HUES48 (cell line): Measurements from ENCODE around the gene MAPKAP1.
A peak's percentile ranks its signal among the peaks of the same experiment; 100 is the strongest.

Experiments used
- H3K27ac ChIP-seq: one replicate; pipeline ENCODE4 v1.7.0; 2013; ENCODE audit warnings: low read depth, low read length, inconsistent platforms
- H3K27me3 ChIP-seq: 2 replicates; pipeline ENCODE4 v1.6.1; 2013; ENCODE audit warnings: mild to moderate bottlenecking, low read length; ENCODE audit not compliant: control insufficient read depth, insufficient read depth
- H3K36me3 ChIP-seq: 2 replicates; pipeline ENCODE4 v1.6.1; 2013; ENCODE audit warnings: low read length; ENCODE audit not compliant: control insufficient read depth, insufficient read depth
- H3K4me1 ChIP-seq: 2 replicates; pipeline ENCODE4 v1.6.1; 2013; ENCODE audit warnings: mild to moderate bottlenecking, low read length; ENCODE audit not compliant: control insufficient read depth, insufficient read depth
- H3K4me3 ChIP-seq: 2 replicates; pipeline ENCODE4 v1.5.1; 2013; ENCODE audit warnings: mild to moderate bottlenecking, low read depth, low read length
- H3K9ac ChIP-seq: 2 replicates; pipeline ENCODE4 v1.6.1; 2013; ENCODE audit warnings: mild to moderate bottlenecking, low read depth, low read length, moderate library complexity
- H3K9me3 ChIP-seq: 2 replicates; pipeline ENCODE4 v1.6.1; 2013; ENCODE audit warnings: low read length; ENCODE audit not compliant: control insufficient read depth, insufficient read depth

Gene MAPKAP1

DNA sequence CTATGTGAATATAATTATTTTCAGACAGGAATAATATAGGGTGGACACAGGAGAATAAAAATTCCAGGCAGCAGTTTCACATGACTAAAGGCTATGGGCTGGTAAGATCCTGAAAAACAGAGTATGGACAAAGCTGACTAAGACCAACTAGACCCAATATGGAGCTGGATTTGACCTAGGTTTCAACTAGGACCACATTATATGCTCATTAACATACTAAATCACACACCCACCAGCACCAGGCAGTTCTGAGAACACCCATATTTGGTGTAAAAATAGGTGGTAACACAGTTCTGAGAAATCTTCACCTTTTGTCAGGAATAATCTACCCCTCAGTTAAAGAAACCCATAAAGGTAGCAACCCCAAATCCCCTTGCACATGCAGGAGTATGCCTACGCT is 64.7 kb downstream of the MAPKAP1 start:
- H3K4me1 ChIP-seq, result peaks cover 9% of the 10 kb centered on the region

DNA sequence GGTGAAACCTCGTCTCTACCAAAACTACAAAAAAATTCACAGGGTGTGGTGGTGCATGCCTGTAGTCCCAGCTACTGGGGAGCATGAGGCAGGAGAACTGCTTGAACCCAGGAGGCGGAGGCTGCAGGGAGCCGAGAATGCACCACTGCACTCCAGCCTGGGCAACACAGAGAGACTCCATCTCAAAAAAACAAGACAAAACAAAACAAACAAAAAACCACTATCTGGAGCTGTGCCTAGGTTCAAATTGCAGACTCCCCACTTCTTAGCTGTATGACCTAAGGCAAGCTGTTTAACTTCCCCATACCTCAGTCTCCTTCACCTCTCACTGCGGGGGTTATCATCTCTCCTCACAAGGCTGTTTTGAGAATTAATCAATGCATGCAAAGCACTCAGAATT is 68.0 kb downstream of the MAPKAP1 start:
- Histone ChIP-seq H3K9me3 (no peaks in the 10 kb centered on the region), H3K27ac (no peak overlapping the region), H3K36me3 (no peaks in the 10 kb centered on the region), H3K4me1 (peaks cover 7% of the 10 kb centered on the region), H3K27me3 (no peaks in the 10 kb centered on the region), H3K4me3 (no peak overlapping the region), H3K9ac (no peak overlapping the region)

More for the DNA sequence above, 64.7 kb downstream of the MAPKAP1 start:
- no peak overlapping the region for H3K27ac ChIP-seq
- no peak overlapping the region for H3K9ac ChIP-seq
- H3K9me3 ChIP-seq, result no peaks in the 10 kb centered on the region
- no peaks in the 10 kb centered on the region for H3K27me3 ChIP-seq
- 0 out of 2 replicates have a peak, but pooled peaks cover under 1% of the 10 kb centered on the region for H3K36me3 ChIP-seq
- no peak overlapping the region for H3K4me3 ChIP-seq

DNA sequence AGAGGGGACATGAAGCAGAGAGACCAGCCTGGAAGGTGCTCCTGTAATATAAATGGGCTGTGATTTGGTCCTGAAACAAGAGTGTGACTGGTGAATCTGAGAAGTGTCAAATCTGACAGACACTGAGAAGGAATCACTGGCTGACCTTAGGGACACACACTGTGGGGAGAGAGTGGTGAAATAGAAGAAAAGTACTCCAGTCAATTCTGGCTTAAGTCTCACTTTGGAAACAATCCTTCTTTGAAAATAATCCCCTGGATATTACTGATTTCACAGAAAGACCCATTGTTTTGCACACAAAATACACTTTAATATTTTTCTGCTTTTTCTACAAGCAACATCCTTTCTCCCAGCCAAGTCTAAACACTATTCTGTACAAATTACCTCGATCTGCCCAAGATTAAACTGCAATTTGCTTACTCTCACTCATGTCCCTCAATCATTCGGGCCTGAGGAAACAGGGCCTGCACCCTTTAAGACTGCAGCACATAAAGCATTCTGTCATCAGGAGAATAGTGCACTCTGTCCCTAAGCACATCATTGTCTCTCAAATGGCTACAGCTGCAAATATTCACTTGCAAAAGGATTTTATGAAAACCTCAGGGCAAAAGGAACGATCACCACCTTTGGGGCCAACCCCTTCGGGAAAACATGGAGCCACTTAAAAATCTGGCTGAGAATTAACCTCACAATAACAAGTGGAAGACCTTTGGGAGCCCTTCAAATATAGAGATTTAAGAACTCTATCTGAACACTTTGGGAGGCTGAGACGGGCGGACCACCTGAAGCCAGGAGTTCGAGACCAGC is 68.6 kb downstream of the MAPKAP1 start:
- peaks cover 13% of the 10 kb centered on the region for H3K4me1 ChIP-seq

DNA sequence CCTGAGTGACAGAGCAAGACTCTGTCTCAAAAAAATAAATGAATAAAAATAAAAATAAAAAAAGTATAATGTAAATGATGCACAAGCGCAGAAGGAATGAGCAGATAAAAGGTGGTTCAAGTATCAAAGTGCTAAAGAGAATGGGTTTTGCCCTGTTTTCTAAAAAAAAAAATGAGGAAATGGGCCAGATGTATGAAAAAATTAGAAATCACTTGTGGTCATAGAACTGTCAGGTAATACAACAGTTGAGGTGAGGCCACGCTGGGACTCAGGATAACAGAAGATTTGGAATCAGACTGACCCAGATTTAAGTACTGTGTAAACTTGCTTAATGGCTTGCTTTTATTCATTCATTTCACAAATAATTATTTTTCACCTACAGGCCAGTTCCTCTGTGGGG is 69.8 kb downstream of the MAPKAP1 start:
- no peak overlapping the region for H3K27ac ChIP-seq
- H3K4me1 ChIP-seq, result peaks cover 25% of the 10 kb centered on the region
- no peak overlapping the region for H3K4me3 ChIP-seq
- H3K27me3 ChIP-seq, result no peaks in the 10 kb centered on the region
- no peak overlapping the region for H3K9ac ChIP-seq
- no peaks in the 10 kb centered on the region for H3K36me3 ChIP-seq
- H3K9me3 ChIP-seq, result no peaks in the 10 kb centered on the region

More for the DNA sequence above, 68.6 kb downstream of the MAPKAP1 start:
- Histone ChIP-seq H3K4me3 (no peak overlapping the region), H3K27me3 (no peaks in the 10 kb centered on the region), H3K9ac (no peak overlapping the region), H3K9me3 (no peaks in the 10 kb centered on the region), H3K36me3 (no peaks in the 10 kb centered on the region), H3K27ac (no peak overlapping the region)

DNA sequence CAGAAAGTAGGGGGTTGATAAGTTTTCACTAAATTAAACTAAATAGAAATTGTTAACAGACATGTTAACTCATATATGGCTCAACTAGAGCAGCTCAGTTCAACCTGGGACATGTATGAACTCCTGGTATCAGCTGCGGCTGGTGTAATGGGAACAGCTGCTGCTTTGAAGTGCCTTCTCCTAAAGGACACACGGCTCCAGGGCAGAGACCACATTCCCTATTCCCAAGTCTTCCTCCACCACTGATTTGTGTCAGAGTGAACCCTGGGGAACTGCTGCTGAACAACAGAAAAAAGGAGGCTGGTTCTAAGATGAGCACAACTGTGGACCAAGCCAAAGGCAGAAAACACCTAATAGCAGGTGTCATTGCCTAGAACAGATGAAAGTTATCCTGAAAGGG is 71.1 kb downstream of the MAPKAP1 start:
- Histone ChIP-seq H3K4me1 (peaks cover 27% of the 10 kb centered on the region), H3K27ac (no peak overlapping the region), H3K36me3 (no peaks in the 10 kb centered on the region), H3K9me3 (no peaks in the 10 kb centered on the region), H3K4me3 (no peak overlapping the region), H3K9ac (no peak overlapping the region), H3K27me3 (no peaks in the 10 kb centered on the region)

DNA sequence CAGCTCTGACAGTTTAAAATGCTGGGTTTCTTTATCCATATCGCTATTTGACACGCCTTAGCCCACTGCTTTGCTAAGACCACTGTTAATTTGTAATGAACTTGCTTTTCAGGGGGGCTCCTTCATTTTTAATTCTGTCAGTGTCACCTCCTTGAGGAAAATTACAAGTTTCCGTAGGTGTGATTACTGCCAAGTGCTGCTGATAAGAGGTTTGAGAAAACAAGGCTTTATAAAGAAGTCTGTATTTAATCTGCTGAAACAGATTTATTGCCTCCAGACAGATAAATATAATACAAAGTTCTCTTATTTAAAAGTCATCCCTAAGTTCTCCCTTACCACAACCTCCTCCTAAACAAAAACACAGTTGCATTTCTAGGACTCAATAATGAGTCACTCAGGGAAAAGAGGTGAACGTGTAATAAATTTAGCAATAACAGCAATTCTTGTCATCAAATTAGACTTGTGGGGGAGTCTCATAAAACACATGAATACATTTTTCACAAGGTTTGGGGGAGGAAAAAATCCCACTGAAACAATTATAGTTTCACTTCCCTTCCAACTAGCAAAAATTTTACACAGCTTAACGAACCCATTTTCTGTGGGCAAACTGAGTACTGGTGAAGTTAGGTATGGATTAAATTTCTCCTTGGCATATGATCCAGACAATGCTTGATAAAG is 72.8 kb downstream of the MAPKAP1 start:
- Histone ChIP-seq H3K4me3 (no peak overlapping the region), H3K4me1 (peaks cover 27% of the 10 kb centered on the region), H3K27ac (no peak overlapping the region), H3K36me3 (no peaks in the 10 kb centered on the region), H3K9me3 (no peaks in the 10 kb centered on the region), H3K27me3 (no peaks in the 10 kb centered on the region), H3K9ac (no peak overlapping the region)

DNA sequence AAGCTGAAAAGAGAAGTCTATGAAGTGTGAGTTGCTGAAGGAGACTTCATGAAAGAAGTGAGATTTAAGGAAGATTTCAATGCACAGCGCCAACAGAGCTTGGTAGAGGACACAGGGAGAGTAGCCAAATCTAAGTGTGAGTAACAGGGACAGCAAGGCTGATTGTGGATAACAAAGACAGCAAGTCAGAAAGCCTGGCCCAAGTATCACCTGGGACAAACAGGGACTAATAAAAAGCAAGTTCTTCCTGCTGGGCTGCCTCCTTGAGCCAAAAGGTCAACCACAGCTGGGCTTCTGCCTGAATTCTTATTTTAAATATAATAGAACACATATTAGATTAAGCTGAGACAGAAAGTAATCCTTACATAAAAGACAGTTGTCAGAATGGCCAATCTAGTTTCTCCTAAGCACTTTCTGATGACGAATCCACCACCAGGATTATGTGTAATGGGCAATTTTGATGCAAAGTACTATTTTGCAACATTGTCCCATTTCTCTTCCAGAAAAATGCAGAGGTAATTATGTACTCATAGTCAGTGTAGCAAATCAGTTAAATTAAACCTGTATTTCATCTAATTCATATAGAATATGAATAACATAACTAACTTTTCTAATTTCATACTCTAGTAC is 73.8 kb downstream of the MAPKAP1 start:
- Histone ChIP-seq H3K9me3 (no peaks in the 10 kb centered on the region), H3K27ac (peak overlapping the region; percentile 59), H3K4me1 (peaks cover 27% of the 10 kb centered on the region), H3K4me3 (no peak overlapping the region), H3K27me3 (no peaks in the 10 kb centered on the region), H3K36me3 (no peaks in the 10 kb centered on the region), H3K9ac (no peak overlapping the region)

DNA sequence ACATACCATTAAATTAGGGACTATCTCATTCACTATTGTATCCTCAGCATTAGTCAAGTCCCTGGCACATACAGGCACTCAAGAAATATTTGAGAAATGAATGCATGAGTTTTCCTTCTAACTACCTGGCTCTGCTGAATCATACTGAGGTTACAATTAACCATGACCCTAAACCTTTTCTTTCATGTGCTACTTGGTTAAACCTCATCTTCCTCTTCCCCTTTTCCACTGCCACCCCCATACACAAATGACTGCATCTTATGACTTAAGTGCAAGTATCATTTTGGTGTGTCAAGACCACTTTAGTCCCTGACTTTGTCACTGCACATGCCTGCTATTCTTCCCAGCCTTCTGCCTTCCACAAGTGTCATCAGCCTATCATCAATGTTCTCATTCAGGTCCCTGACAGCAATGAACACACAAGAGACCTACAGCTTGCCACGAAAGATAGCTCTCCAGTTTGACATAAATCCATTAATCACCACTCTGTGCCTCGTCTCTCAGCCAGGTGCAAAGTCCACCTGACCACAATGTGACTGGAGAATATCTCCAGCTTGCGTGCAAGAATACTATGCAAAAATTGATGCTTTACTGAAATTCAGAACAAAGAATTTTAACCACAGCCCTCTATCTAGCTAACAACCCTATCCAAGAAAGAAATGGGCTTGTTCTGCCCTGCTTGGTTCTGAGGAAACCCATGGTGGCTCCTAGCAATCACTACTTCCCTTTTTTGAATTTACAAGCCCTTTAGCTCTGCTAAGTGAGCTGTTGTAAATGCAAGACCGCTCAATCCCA is 74.5 kb downstream of the MAPKAP1 start:
- no peaks in the 10 kb centered on the region for H3K36me3 ChIP-seq
- no peak overlapping the region for H3K4me3 ChIP-seq
- H3K27me3 ChIP-seq, result no peaks in the 10 kb centered on the region
- H3K9ac ChIP-seq, result no peak overlapping the region
- peaks cover 27% of the 10 kb centered on the region for H3K4me1 ChIP-seq
- H3K27ac ChIP-seq, result peak overlapping the region; percentile 59
- no peaks in the 10 kb centered on the region for H3K9me3 ChIP-seq

DNA sequence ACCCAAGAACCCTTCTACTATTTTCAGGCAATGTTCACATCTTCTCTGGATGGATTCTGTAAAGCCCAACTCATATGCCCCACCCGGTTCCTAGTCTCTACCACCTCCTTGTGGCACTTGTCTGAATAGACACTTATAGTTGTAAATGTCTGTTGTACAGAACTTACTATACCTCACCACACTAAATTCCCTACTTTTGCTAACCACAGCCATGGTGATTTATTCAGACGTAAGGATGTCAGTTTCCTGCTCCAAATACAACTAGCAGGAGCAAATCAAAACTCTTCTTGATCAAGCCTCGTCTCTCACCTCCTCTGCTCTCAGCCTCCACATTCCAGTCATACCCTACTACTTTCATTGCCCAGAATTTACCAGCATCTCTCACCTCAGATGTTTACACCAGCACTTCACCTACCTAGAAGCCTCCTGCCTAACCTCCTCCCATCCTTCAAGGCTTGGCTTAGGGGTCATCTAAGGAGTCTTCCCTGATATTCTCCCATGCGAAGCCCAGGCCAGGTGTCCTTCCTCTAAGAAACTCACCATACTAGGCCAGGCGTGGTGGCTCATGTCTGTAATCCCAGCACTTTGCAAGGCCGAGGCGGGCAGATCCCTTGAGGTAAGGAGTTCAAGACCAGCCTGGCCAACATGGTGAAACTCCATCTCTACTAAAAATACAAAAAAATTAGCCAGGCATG is 75.5 kb downstream of the MAPKAP1 start:
- Histone ChIP-seq H3K9me3 (no peaks in the 10 kb centered on the region), H3K9ac (no peak overlapping the region), H3K4me3 (no peak overlapping the region), H3K36me3 (no peaks in the 10 kb centered on the region), H3K27ac (no peak overlapping the region), H3K4me1 (peaks cover 29% of the 10 kb centered on the region), H3K27me3 (no peaks in the 10 kb centered on the region)

DNA sequence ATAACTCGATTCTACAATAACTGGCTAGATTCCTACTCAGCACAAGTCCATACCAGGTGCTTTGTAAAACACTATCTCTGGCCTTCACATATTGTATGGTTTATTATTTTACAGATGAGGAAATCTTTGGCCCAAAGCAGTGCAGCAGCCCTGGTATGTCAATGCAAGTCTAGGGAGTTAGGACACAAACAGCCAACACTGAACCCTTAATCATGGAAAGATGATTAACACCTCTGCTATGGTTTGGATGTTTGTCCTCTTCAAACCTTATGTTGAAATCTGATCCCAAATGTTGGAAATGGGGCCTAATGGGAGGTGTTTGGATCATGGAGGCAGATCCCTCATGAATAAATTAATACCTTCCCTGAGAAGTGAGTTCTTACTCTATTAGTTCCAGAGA is 76.6 kb downstream of the MAPKAP1 start:
- H3K9me3 ChIP-seq, result no peaks in the 10 kb centered on the region
- no peak overlapping the region for H3K9ac ChIP-seq
- no peak overlapping the region for H3K4me3 ChIP-seq
- no peaks in the 10 kb centered on the region for H3K36me3 ChIP-seq
- no peaks in the 10 kb centered on the region for H3K27me3 ChIP-seq
- H3K4me1 ChIP-seq, result peaks cover 29% of the 10 kb centered on the region
- H3K27ac ChIP-seq, result no peak overlapping the region
